Stimulated activated naive CD8-positive, alpha-beta T cell treated with anti-CD3 and anti-CD28 coated beads, Interleukin-15, Interleukin-2, amounts not matched to agents 100 U/mL and 50 U/mL, for 24 hours (primary cell): ENCODE data around the gene KLHL41.
"Not testable (repeated sequence)": the region's sequence is repeated elsewhere in the genome, so short reads cannot be mapped to it uniquely, and the experiment has no call there.

ENCODE experiments used
- ATAC-seq: fragments of 150-1000 bp; cut with Tn5 transposase; one replicate; pipeline ENCODE4 v1.10.0; 2021
- DNase-seq: peaks from one replicate; pipeline ENCODE4 v3.0.0; 2021

KLHL41 gene

DNA sequence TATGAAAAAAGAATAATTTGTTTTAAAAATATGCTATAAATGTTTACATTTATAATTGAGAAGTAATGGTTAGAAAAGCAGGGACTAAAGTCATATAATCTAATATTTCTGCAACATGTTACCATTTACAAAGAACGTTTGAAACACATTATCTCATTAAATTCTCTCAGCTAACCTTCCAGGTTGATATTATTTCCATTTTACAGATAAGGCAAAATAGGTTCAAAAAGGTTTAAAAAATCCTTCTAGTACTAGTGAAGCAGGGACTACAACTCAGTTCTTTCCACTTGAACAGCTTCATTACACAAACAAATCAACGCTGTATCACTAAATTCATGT lies 63.3 kb downstream of the KLHL41 start:
- ATAC-seq (no peak), DNase-seq (no peak)

DNA sequence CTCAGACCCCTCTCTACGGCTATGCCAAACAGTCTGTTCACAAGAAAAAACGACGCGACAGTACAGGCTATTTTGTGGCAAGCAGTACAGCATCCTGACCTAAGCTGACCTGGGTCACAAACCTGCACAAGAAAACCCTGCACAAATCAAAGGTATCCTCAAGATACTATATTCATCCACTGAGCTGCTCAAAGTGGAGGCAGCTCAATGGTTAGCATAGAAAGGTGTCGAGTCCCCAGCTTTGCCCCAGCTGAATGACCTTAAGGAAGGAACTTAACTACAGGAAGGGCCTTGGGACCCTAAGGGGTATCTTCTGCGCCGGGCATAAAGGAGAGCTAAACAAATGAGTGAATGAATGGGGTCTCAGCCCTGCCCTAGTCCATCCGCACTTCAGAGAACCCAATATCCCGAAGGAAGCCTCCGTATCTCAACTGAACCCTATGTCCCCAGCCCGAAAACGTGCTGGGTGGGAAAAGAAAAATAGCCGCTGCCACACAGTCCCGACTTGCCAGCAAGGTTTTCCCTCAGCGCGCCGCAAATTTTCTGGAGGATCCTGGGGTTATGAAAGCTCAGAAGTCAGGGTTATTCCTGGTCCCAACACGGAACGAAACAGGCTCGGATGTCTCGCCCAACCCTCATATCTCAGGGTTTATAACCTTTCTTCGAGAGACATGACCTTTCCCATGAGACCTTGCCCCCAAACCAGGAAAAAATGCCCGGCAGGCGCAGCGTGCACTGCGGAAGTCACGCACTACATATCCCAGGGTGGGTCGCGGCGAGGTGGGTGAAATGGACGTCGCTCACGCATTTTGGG lies 63.9 kb downstream of the KLHL41 start, which contains the start of gene FASTKD1:
FASTKD1 (minus strand) TSS at position 706 of the 814 bp plus-strand sequence. CDS start 1,836 bp downstream, outside the sequence.
- ATAC-seq = peak; percentile 99
- peak; percentile 90 for DNase-seq

DNA sequence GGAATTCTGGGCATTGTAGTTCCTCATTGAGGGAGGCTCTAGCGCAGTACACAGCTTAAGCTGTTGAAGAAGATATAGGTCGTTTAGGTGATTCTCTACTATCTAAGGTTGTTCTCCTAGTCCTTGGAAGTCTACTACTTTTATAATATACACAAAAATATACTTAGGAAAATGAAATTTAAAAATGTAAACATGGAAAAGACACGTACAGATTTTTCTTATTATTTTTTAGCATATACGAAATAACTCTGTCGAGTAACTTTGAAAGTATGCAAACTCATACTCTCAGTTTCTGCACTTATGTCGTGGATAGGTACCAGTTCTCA lies 64.4 kb downstream of the KLHL41 start:
- ATAC-seq = no peak
- DNase-seq = no peak

DNA sequence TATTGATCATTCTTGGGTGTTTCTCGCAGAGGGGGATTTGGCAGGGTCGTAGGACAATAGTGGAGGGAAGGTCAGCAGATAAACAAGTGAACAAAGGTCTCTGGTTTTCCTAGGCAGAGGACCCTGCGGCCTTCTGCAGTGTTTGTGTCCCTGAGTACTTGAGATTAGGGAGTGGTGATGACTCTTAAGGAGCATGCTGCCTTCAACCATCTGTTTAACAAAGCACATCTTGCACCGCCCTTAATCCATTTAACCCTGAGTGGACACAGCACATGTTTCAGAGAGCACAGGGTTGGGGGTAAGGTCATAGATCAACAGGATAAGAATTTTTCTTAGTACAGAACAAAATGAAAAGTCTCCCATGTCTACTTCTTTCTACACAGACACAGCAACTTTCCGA lies 65.0 kb downstream of the KLHL41 start:
- ATAC-seq, DNase-seq: not testable (repeated sequence)

DNA sequence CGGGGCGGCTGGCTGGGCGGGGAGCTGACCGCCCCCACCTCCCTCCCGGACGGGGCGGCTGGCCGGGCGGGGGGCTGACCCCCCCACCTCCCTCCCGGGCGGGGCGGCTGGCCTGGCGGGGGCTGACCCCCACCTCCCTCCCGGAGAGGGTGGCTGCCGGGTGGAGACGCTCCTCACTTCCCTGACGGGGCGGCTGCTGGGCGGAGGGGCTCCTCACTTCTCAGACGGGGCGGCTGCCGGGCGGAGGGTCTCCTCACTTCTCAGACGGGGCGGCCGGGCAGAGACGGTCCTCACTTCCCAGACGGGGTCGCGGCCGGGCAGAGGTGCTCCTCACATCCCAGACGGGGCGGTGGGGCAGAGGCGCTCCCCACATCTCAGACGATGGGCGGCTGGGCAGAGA lies 65.8 kb downstream of the KLHL41 start:
- not testable (repeated sequence) for ATAC-seq, DNase-seq
